H1 (cell line): ENCODE measurements around the gene RAP2C. TPM values are rescaled to one million over a fixed set of nuclear protein-coding genes. Genes with fewer than 3 reads are reported as not detected.
A peak's percentile ranks its signal among the peaks of the same experiment; 100 is the strongest.

Source experiments
- CTCF ChIA-PET: fragments of 300-600 bp; sonication (Branson Sonifier 250); formaldehyde crosslinking; loops from one replicate; lab custom pipeline; 2021; ENCODE audit not compliant: partially characterized antibody; lab: Charles Lee
- POLR2A ChIA-PET: fragments of 300-600 bp; sonication (Branson Sonifier 250); formaldehyde crosslinking; loops from one replicate; lab custom pipeline; 2021; ENCODE audit warnings: inconsistent platforms; ENCODE audit not compliant: partially characterized antibody; lab: Charles Lee
- DNase-seq, 2 experiments: peaks; one replicate each; pipeline versions ENCODE4 v3.0.0 to v3.0.0-alpha.2; 2010 to 2022; ENCODE audit warnings: low spot score in 2 of 2, low read depth in 1 of 2, mixed read lengths in 1 of 2
- FAIRE-seq: peaks from 2 replicates; lab custom pipeline; 2011; peaks lifted over from hg19 to GRCh38; lab: Jason Lieb, UNC
- H2AFZ ChIP-seq: 2 replicates; pipeline ENCODE4 v1.8.1; 2012; ENCODE audit warnings: low read length, inconsistent platforms
- H2AK5ac ChIP-seq: 2 replicates; pipeline ENCODE4 v1.6.1; 2013; ENCODE audit warnings: low read depth, low read length
- H2BK120ac ChIP-seq: replicated peaks from 2 replicates; pipeline ENCODE3; 2013; ENCODE audit warnings: low read depth, low read length, inconsistent platforms
- H2BK12ac ChIP-seq: 2 replicates; pipeline ENCODE4 v1.6.1; 2013; ENCODE audit warnings: low read depth, low read length
- H2BK15ac ChIP-seq: 2 replicates; pipeline ENCODE4 v1.6.1; 2013; ENCODE audit warnings: low read length
- H2BK20ac ChIP-seq: 2 replicates; pipeline ENCODE4 v1.6.1; 2013; ENCODE audit warnings: low read length
- H2BK5ac ChIP-seq: 2 replicates; pipeline ENCODE4 v1.6.1; 2013; ENCODE audit warnings: low read depth, low read length
- H3K14ac ChIP-seq: 2 replicates; pipeline ENCODE4 v1.6.1; 2013; ENCODE audit warnings: inconsistent platforms; ENCODE audit not compliant: insufficient read length
- H3K18ac ChIP-seq: 2 replicates; pipeline ENCODE4 v1.6.1; 2013; ENCODE audit warnings: low read length; ENCODE audit errors: extremely low read depth
- H3K23ac ChIP-seq: 2 replicates; pipeline ENCODE4 v1.6.1; 2013; ENCODE audit warnings: inconsistent platforms; ENCODE audit not compliant: insufficient read length
- H3K23me2 ChIP-seq: 2 replicates; pipeline ENCODE4 v1.6.1; 2013; ENCODE audit warnings: low read depth, low read length
- H3K27ac ChIP-seq: 2 replicates; pipeline ENCODE4 v1.6.1; 2011; ENCODE audit warnings: low read depth, low read length, inconsistent platforms
- H3K27me3 ChIP-seq, 4 experiments: replicated peaks in 1 of 4; 1 replicate in 1 of 4; 2 replicates in 3 of 4; pipeline versions ENCODE4 v1.6.1 to v1.8.1; 2011 to 2013; ENCODE audit warnings: low read length in 3 of 4, mild to moderate bottlenecking in 3 of 4, inconsistent platforms in 2 of 4, mixed read lengths in 2 of 4, moderate library complexity in 1 of 4; ENCODE audit not compliant: control insufficient read depth in 3 of 4, insufficient read depth in 3 of 4; ENCODE audit errors: extremely low read depth in 1 of 4
- H3K36me3 ChIP-seq, 4 experiments: 2 replicates each; pipeline versions ENCODE4 v1.6.1 to v1.8.1; 2011 to 2013; ENCODE audit warnings: mild to moderate bottlenecking in 4 of 4, low read length in 3 of 4, moderate library complexity in 2 of 4, control low read depth in 1 of 4, inconsistent platforms in 1 of 4; ENCODE audit not compliant: insufficient read depth in 4 of 4, control insufficient read depth in 2 of 4
- H3K4ac ChIP-seq: replicated peaks from 2 replicates; pipeline ENCODE3; 2013; ENCODE audit warnings: low read length, low read depth, mixed read lengths, inconsistent platforms; ENCODE audit not compliant: insufficient read length
- H3K4me1 ChIP-seq, 4 experiments: replicated peaks in 1 of 4; 1 replicate in 1 of 4; 2 replicates in 3 of 4; pipeline versions ENCODE4 v1.6.1 to v1.8.1; 2011 to 2013; ENCODE audit warnings: low read length in 3 of 4, inconsistent platforms in 2 of 4, mixed read lengths in 1 of 4; ENCODE audit not compliant: insufficient read depth in 4 of 4, control insufficient read depth in 3 of 4
- H3K4me2 ChIP-seq, 2 experiments: 2 replicates each; pipeline versions ENCODE4 v1.6.1 to v1.8.1; 2011 to 2013; ENCODE audit warnings: low read depth in 2 of 2, low read length in 2 of 2, control low read depth in 1 of 2, inconsistent platforms in 1 of 2, mild to moderate bottlenecking in 1 of 2; ENCODE audit not compliant: insufficient read depth in 1 of 2
- H3K4me3 ChIP-seq, 4 experiments: fragments of 200-600, 300-600 bp in 1 of 4; sonication (generic), shearing (Covaris generic), sonication (Bioruptor Twin) in 1 of 4; 2 replicates each; pipeline versions ENCODE4 v1.5.1 to v1.8.1; 2011 to 2016; ENCODE audit warnings: low read length in 4 of 4, low read depth in 3 of 4, control low read depth in 2 of 4, inconsistent platforms in 2 of 4, mild to moderate bottlenecking in 2 of 4, mixed read lengths in 1 of 4, moderate library complexity in 1 of 4; ENCODE audit not compliant: insufficient read depth in 2 of 4; ENCODE audit errors: extremely low read depth in 1 of 4
- H3K56ac ChIP-seq: replicated peaks from 2 replicates; pipeline ENCODE3; 2013; ENCODE audit warnings: low read depth, mild to moderate bottlenecking, mixed read lengths, low read length, inconsistent platforms; ENCODE audit not compliant: insufficient read length
- H3K79me1 ChIP-seq: 2 replicates; pipeline ENCODE4 v1.6.1; 2013; ENCODE audit warnings: low read depth, low read length, control low read depth
- H3K79me2 ChIP-seq, 2 experiments: 2 replicates each; pipeline versions ENCODE4 v1.6.1 to v1.8.1; 2012 to 2013; ENCODE audit warnings: low read length in 2 of 2, mild to moderate bottlenecking in 2 of 2, inconsistent platforms in 1 of 2; ENCODE audit not compliant: insufficient read depth in 2 of 2, control insufficient read depth in 1 of 2
- H3K9ac ChIP-seq, 4 experiments: replicated peaks in 1 of 4; 1 replicate in 1 of 4; 2 replicates in 3 of 4; pipeline versions ENCODE4 v1.6.1 to v1.8.1; 2011 to 2013; ENCODE audit warnings: low read depth in 3 of 4, low read length in 3 of 4, control low read depth in 2 of 4, mild to moderate bottlenecking in 2 of 4, moderate library complexity in 2 of 4, inconsistent platforms in 1 of 4; ENCODE audit errors: extremely low read depth in 1 of 4
- H3K9me3 ChIP-seq, 2 experiments: 2 replicates each; pipeline versions ENCODE4 v1.6.1 to v1.8.1; 2012 to 2013; ENCODE audit warnings: mild to moderate bottlenecking in 2 of 2, moderate library complexity in 2 of 2, control low read depth in 1 of 2, inconsistent platforms in 1 of 2, low read depth in 1 of 2, low read length in 1 of 2, mixed read lengths in 1 of 2; ENCODE audit not compliant: insufficient read depth in 2 of 2
- H4K20me1 ChIP-seq, 2 experiments: replicated peaks in 1 of 2; 2 replicates each; pipeline versions ENCODE3 to v1.8.1; 2011 to 2013; ENCODE audit warnings: inconsistent platforms in 2 of 2, low read length in 2 of 2, mild to moderate bottlenecking in 1 of 2; ENCODE audit not compliant: insufficient read depth in 2 of 2, control insufficient read depth in 1 of 2
- H4K5ac ChIP-seq: 2 replicates; pipeline ENCODE4 v1.6.1; 2013; ENCODE audit warnings: low read length, low read depth, mixed read lengths, inconsistent platforms; ENCODE audit not compliant: insufficient read length
- H4K8ac ChIP-seq: 2 replicates; pipeline ENCODE4 v1.8.0; 2013; ENCODE audit warnings: mild to moderate bottlenecking, moderate library complexity, low read length, inconsistent platforms; ENCODE audit not compliant: insufficient read depth; ENCODE audit errors: extremely low read depth
- H4K91ac ChIP-seq: replicated peaks from 2 replicates; pipeline ENCODE3; 2013; ENCODE audit warnings: low read length, mixed read lengths, inconsistent platforms; ENCODE audit not compliant: insufficient read length
- KDM1A ChIP-seq: fragments of 200-600, 300-600 bp; sonication (generic); IDR thresholded peaks from 2 replicates; pipeline ENCODE4 v1.7.1; 2016; ENCODE audit warnings: mild to moderate bottlenecking, low read length, borderline replicate concordance
- SIX5 ChIP-seq: IDR thresholded peaks from 2 replicates; pipeline ENCODE4 v1.6.1; 2011; ENCODE audit warnings: mild to moderate bottlenecking, low read depth, low read length
- SP2 ChIP-seq: IDR thresholded peaks from 2 replicates; pipeline ENCODE4 v1.6.1; 2012; ENCODE audit warnings: mild to moderate bottlenecking, low read length, inconsistent platforms
- WGBS, 2 experiments: shearing (Covaris generic) in 1 of 2; methylation state at CpG; one replicate each; pipeline versions ENCODE4 v1.1.6 to v1.1.7; 2013 to 2015; ENCODE audit warnings: low lambda C conversion rate in 2 of 2, mixed read lengths in 2 of 2, inconsistent platforms in 1 of 2, low coverage in 1 of 2, missing lambda C conversion rate in 1 of 2; ENCODE audit not compliant: insufficient replicate concordance in 2 of 2, insufficient coverage in 1 of 2, insufficient read length in 1 of 2; ENCODE audit errors: extremely low coverage in 1 of 2, missing lambda C conversion rate in 1 of 2; 5-methylcytosine and 5-hydroxymethylcytosine counted together
- polyA plus RNA-seq, 7 experiments: library from polyadenylated mRNA; depleted of rRNA in 3 of 7; stranded (reverse) in 5 of 7; unstranded in 2 of 7; fragments of >200 nt in 5 of 7; fragments of 200-250 nt in 2 of 7; gene quantifications; 1 replicate in 5 of 7; 2 replicates in 1 of 7; 4 replicates in 1 of 7; pipeline versions ENCODE4 v1.2.1 to v1.2.3, GENCODE V29; 2011 to 2013; ENCODE audit warnings: missing spikeins in 2 of 7, mixed read lengths in 2 of 7
- total RNA-seq: library from RNA; stranded (reverse); fragmentation: NEBNext Ultra II Directional; extraction: Animal tissue kit (Norgen Biotek cat#: 25700); gene quantifications from 2 replicates; pipeline ENCODE4 v1.2.1, GENCODE V29; 2021

The RAP2C gene
- total and polyA plus RNA-seq, 2 of the 8 experiments (the other 6 are each of a cell fraction or from before 2014, with no cell fraction given), result 4.7 to 20.5 TPM

GRCh38 chrX:132216806-132217202, 2.4 kb downstream of the RAP2C start:
- peaks cover 0 to 25% of the 10 kb centered on the region in 2 experiments; a peak in 3 of 4 replicates for H3K79me2 ChIP-seq
- no peak overlapping the region for H3K4ac ChIP-seq
- peak overlapping the region; percentile 72 for H4K5ac ChIP-seq
- H3K23ac ChIP-seq, result no peak overlapping the region
- no peak overlapping the region for H4K8ac ChIP-seq
- H2AK5ac ChIP-seq, result no peak overlapping the region
- H2AFZ ChIP-seq, result no peak overlapping the region
- no peak overlapping the region for H3K14ac ChIP-seq
- H3K79me1 ChIP-seq, result no peaks in the 10 kb centered on the region
- H3K27ac ChIP-seq, result no peak overlapping the region; the same call in 1 of the 2 replicates
- H2BK12ac ChIP-seq, result no peak overlapping the region
- H4K91ac ChIP-seq, result no peak overlapping the region
- no peaks in the 10 kb centered on the region for H4K20me1 ChIP-seq
- DNase-seq (no peak), FAIRE-seq (no peak)
- H3K36me3 ChIP-seq, result peaks cover 2 to 19% (median 5%) of the 10 kb centered on the region in 4 experiments; a peak in 6 of 8 replicates
- peak overlapping the region; percentile 52 for H2BK5ac ChIP-seq
- no peak for TF ChIP-seq SIX5
- no peak for TF ChIP-seq KDM1A
- TF ChIP-seq SP2, result no peak
- peak overlapping the region; percentile 26 to 78 (median 65); a peak in 5 of 7 replicates for H3K9ac ChIP-seq
- no peaks in the 10 kb centered on the region for H3K9me3 ChIP-seq
- peaks cover 5% of the 10 kb centered on the region; the same call in 1 of the 2 replicates for H3K23me2 ChIP-seq
- no peak overlapping the region for H2BK120ac ChIP-seq
- H3K27me3 ChIP-seq, result no peaks in the 10 kb centered on the region
- ChIA-PET POLR2A (interaction anchor here (0.7 to 1.3 kb wide), 3 partner anchors 17 to 386 kb away, joined by 3 read pairs; partner anchors contain the start of gene STK26), CTCF (interaction anchor here (1.0 kb wide), 1 partner anchor 124 kb away, joined by 3 read pairs; no protein-coding TSS in a partner anchor)
- H3K18ac ChIP-seq, result no peak overlapping the region
- H2BK15ac ChIP-seq, result no peak overlapping the region
- no peak overlapping the region for H2BK20ac ChIP-seq
- no peaks in the 10 kb centered on the region for H3K4me1 ChIP-seq
- H3K4me3 ChIP-seq, result peak overlapping the region; percentile 57 to 85 (median 64)
- H3K56ac ChIP-seq, result no peak overlapping the region
- WGBS, 2 experiments, result 10% methylated on average over 11 of the region's 11 CpGs; no CpG with 5 or more reads in 1 of the 2 experiments
- peak overlapping the region; percentile 68 to 74 for H3K4me2 ChIP-seq
